Activated CD8-positive, alpha-beta memory T cell treated with anti-CD3 and anti-CD28 coated beads for 24 hours (primary cell): Measurements from ENCODE around the gene PALD1.
"Not testable (repeated sequence)": the region's sequence is repeated elsewhere in the genome, so short reads cannot be mapped to it uniquely, and the experiment has no call there.

Source experiments
- DNase-seq: peaks from one replicate; pipeline ENCODE4 v3.0.0-alpha.2; 2020

PALD1 gene

GRCh38 chr10:70575874-70576802 lies 97.6 kb downstream of the PALD1 start:
- DNase-seq, result no peak

- no peak for DNase-seq
Observed at GRCh38 chr10:70576803-70577517, 98.4 kb downstream of the PALD1 start.

GRCh38 chr10:70578371-70578947 lies 99.9 kb downstream of the PALD1 start:
- DNase-seq, result peak; percentile 82

- DNase-seq, result no peak
Observed at GRCh38 chr10:70579234-70580002, 100.9 kb downstream of the PALD1 start.

GRCh38 chr10:70581176-70581575 lies 102.6 kb downstream of the PALD1 start:
- DNase-seq, result not testable (repeated sequence)

GRCh38 chr10:70582793-70583668 lies 104.5 kb downstream of the PALD1 start:
- DNase-seq, result no peak

- DNase-seq, result no peak
Observed at GRCh38 chr10:70583669-70584037, 105.1 kb downstream of the PALD1 start.

GRCh38 chr10:70584366-70584765 lies 105.8 kb downstream of the PALD1 start:
- DNase-seq, result no peak

GRCh38 chr10:70584909-70585544 lies 106.5 kb downstream of the PALD1 start:
- no peak for DNase-seq

GRCh38 chr10:70585578-70586169 lies 107.1 kb downstream of the PALD1 start:
- DNase-seq, result no peak

- DNase-seq, result no peak
Observed at GRCh38 chr10:70586348-70586930, 107.9 kb downstream of the PALD1 start.

- peak; percentile 51 for DNase-seq
Observed at GRCh38 chr10:70587045-70587658, 108.6 kb downstream of the PALD1 start.

- DNase-seq, result peak; percentile 28
Observed at GRCh38 chr10:70588255-70588654, 109.7 kb downstream of the PALD1 start.

GRCh38 chr10:70588859-70589570 lies 110.4 kb downstream of the PALD1 start:
- DNase-seq, result peak; percentile 47

- DNase-seq, result peak; percentile 17
Observed at GRCh38 chr10:70589762-70590654, 111.4 kb downstream of the PALD1 start.

- peak; percentile 54 for DNase-seq
Observed at GRCh38 chr10:70590655-70591416, 112.3 kb downstream of the PALD1 start.

- DNase-seq, result no peak
Observed at GRCh38 chr10:70592186-70592735, 113.7 kb downstream of the PALD1 start.
